Nephron (organoid): ENCODE measurements around the gene BRK1.
A peak's percentile ranks its signal among the peaks of the same experiment; 100 is the strongest.
"Not testable (repeated sequence)": the region's sequence is repeated elsewhere in the genome, so short reads cannot be mapped to it uniquely, and the experiment has no call there.

ENCODE experiments used
- H3K27ac Mint-ChIP-seq, 3 experiments: 2 replicates each; pipeline ENCODE4 v1.8.0; 2020; ENCODE audit warnings: mixed read lengths in 3 of 3, mild to moderate bottlenecking in 2 of 3, moderate library complexity in 1 of 3
- H3K27me3 Mint-ChIP-seq: 2 replicates; pipeline ENCODE4 v1.8.0; 2021; ENCODE audit warnings: low read depth, mild to moderate bottlenecking, moderate library complexity, mixed read lengths
- H3K36me3 Mint-ChIP-seq: 2 replicates; pipeline ENCODE4 v1.8.0; 2020; ENCODE audit warnings: low read depth, mixed read lengths
- H3K4me1 Mint-ChIP-seq: 2 replicates; pipeline ENCODE4 v1.8.0; 2020; ENCODE audit warnings: mixed read lengths
- H3K4me3 Mint-ChIP-seq, 3 experiments: 2 replicates each; pipeline ENCODE4 v1.8.0; 2020; ENCODE audit warnings: mild to moderate bottlenecking in 3 of 3, mixed read lengths in 3 of 3, moderate library complexity in 2 of 3
- H3K9me3 Mint-ChIP-seq: 2 replicates; pipeline ENCODE4 v1.8.0; 2020; ENCODE audit warnings: mixed read lengths
- CTCF ChIP-seq, 3 experiments: fragments of 200-600 bp; sonication (generic); IDR thresholded peaks; one replicate each; pipeline ENCODE4 v1.5.0; 2021; ENCODE audit warnings: antibody characterized with exemption in 3 of 3; ENCODE audit not compliant: unreplicated experiment in 3 of 3

The BRK1 gene

GRCh38 chr3:10160346-10160745 lies 44.9 kb downstream of the BRK1 start:
- Mint-ChIP-seq H3K4me3 (no peak overlapping the region), H3K36me3 (no peaks in the 10 kb centered on the region), H3K27ac (peak overlapping the region in 2 of 3 experiments; percentile 31 to 52), H3K4me1 (peaks cover 16% of the 10 kb centered on the region), H3K27me3 (no peaks in the 10 kb centered on the region), H3K9me3 (no peaks in the 10 kb centered on the region)
- no peak for TF ChIP-seq CTCF (IDR thresholded peaks at IDR 0.05; ENCODE audit: unreplicated experiment in 3 of 3)

- H3K27ac Mint-ChIP-seq = peak overlapping the region in 2 of 3 experiments; percentile 31 to 52
- TF ChIP-seq CTCF (IDR thresholded peaks at IDR 0.05; ENCODE audit: unreplicated experiment in 3 of 3) = no peak
- H3K27me3 Mint-ChIP-seq = no peaks in the 10 kb centered on the region
- no peaks in the 10 kb centered on the region for H3K36me3 Mint-ChIP-seq
- no peak overlapping the region for H3K4me3 Mint-ChIP-seq
- no peaks in the 10 kb centered on the region for H3K9me3 Mint-ChIP-seq
- H3K4me1 Mint-ChIP-seq = peaks cover 11% of the 10 kb centered on the region
Measured at GRCh38 chr3:10160925-10161324, 45.5 kb downstream of the BRK1 start.

GRCh38 chr3:10162185-10162584 lies 46.7 kb downstream of the BRK1 start:
- Mint-ChIP-seq H3K9me3 (no peaks in the 10 kb centered on the region), H3K36me3 (no peaks in the 10 kb centered on the region), H3K4me1 (peaks cover 8% of the 10 kb centered on the region), H3K27me3 (peaks cover 4% of the 10 kb centered on the region), H3K4me3 (no peak overlapping the region), H3K27ac (no peak overlapping the region)
- no peak for TF ChIP-seq CTCF (IDR thresholded peaks at IDR 0.05; ENCODE audit: unreplicated experiment in 3 of 3)

- peak overlapping the region; percentile 74 to 75 (median 74) for H3K4me3 Mint-ChIP-seq
- not testable (repeated sequence) for H3K27ac Mint-ChIP-seq, H3K27me3 Mint-ChIP-seq, H3K9me3 Mint-ChIP-seq, H3K36me3 Mint-ChIP-seq, H3K4me1 Mint-ChIP-seq
Measured at GRCh38 chr3:10164201-10164545, 48.7 kb downstream of the BRK1 start.

- H3K36me3 Mint-ChIP-seq = no peaks in the 10 kb centered on the region
- H3K9me3 Mint-ChIP-seq = peaks cover 6% of the 10 kb centered on the region
- no peak within 1 kb of the TSS for H3K27ac Mint-ChIP-seq
- H3K4me1 Mint-ChIP-seq = peaks cover 6% of the 10 kb centered on the region
- peaks cover 8% of the 10 kb centered on the region for H3K27me3 Mint-ChIP-seq
- H3K4me3 Mint-ChIP-seq = peak within 1 kb of the TSS; percentile 77 to 91 (median 89)
- peak; percentile 91 to 98 (median 97) for TF ChIP-seq CTCF (IDR thresholded peaks at IDR 0.05; ENCODE audit: unreplicated experiment in 3 of 3)
Measured at GRCh38 chr3:10164546-10165393, 49.3 kb downstream of the BRK1 start, which contains the start of gene IRAK2. Gene IRAK2 (plus strand): TSS chr3:10164919. CDS start chr3:10164955, 36 bp downstream.

GRCh38 chr3:10166213-10166604 lies 50.7 kb downstream of the BRK1 start:
- Mint-ChIP-seq H3K27me3 (peaks cover 8% of the 10 kb centered on the region), H3K4me1 (no peaks in the 10 kb centered on the region), H3K36me3 (no peaks in the 10 kb centered on the region), H3K9me3 (peaks cover 6% of the 10 kb centered on the region), H3K4me3 (peak overlapping the region; percentile 71 to 77 (median 76)), H3K27ac (no peak overlapping the region)
- TF ChIP-seq CTCF (IDR thresholded peaks at IDR 0.05; ENCODE audit: unreplicated experiment in 3 of 3) = no peak
